ENCODE measurements around the gene NABP2.

GRCh38 chr12:56221757-56222530 lies 2.2 kb upstream of the NABP2 start, which contains the start of gene RNF41:
- TF ChIP-seq EZH2 (IDR thresholded peaks at IDR 0.05; ENCODE audit: low read length): no peak
- TF ChIP-seq, protein P1, sequence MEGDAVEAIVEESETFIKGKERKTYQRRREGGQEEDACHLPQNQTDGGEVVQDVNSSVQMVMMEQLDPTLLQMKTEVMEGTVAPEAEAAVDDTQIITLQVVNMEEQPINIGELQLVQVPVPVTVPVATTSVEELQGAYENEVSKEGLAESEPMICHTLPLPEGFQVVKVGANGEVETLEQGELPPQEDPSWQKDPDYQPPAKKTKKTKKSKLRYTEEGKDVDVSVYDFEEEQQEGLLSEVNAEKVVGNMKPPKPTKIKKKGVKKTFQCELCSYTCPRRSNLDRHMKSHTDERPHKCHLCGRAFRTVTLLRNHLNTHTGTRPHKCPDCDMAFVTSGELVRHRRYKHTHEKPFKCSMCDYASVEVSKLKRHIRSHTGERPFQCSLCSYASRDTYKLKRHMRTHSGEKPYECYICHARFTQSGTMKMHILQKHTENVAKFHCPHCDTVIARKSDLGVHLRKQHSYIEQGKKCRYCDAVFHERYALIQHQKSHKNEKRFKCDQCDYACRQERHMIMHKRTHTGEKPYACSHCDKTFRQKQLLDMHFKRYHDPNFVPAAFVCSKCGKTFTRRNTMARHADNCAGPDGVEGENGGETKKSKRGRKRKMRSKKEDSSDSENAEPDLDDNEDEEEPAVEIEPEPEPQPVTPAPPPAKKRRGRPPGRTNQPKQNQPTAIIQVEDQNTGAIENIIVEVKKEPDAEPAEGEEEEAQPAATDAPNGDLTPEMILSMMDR (optimal IDR thresholded peaks at IDR 0.05 in 1 of 3, IDR thresholded peaks at IDR 0.05 in 1 of 3, conservative IDR thresholded peaks at IDR 0.05 in 1 of 3; ENCODE audit: extremely low read depth in 1 of 3, insufficient read depth in 2 of 3, low read length in 3 of 3): no peak

All from keratinocyte (primary cell).